Gastroesophageal sphincter (tissue), 3 donors: ENCODE data around the gene GSG1L2.

Source experiments
- POLR2AphosphoS5 ChIP-seq: sonication (generic); formaldehyde crosslinking; IDR thresholded peaks from one replicate; pipeline ENCODE4 v1.6.1; 2017; ENCODE audit warnings: antibody characterized with exemption
- TF ChIP-seq, protein P1 (sequence below), 4 experiments: fragments of 200-600 bp in 2 of 4; fragments of 450-650 bp in 2 of 4; sonication (generic) in 1 of 4; IDR thresholded peaks; one replicate each; pipeline ENCODE4 v1.5.1; 2017 to 2019; ENCODE audit warnings: antibody characterized with exemption in 4 of 4, mild to moderate bottlenecking in 2 of 4, moderate library complexity in 2 of 4

GRCh38 chr17:9824797-9825338, 3.0 kb upstream of the GSG1L2 start:
- TF ChIP-seq POLR2AphosphoS5, result no peak
- TF ChIP-seq, protein P1, sequence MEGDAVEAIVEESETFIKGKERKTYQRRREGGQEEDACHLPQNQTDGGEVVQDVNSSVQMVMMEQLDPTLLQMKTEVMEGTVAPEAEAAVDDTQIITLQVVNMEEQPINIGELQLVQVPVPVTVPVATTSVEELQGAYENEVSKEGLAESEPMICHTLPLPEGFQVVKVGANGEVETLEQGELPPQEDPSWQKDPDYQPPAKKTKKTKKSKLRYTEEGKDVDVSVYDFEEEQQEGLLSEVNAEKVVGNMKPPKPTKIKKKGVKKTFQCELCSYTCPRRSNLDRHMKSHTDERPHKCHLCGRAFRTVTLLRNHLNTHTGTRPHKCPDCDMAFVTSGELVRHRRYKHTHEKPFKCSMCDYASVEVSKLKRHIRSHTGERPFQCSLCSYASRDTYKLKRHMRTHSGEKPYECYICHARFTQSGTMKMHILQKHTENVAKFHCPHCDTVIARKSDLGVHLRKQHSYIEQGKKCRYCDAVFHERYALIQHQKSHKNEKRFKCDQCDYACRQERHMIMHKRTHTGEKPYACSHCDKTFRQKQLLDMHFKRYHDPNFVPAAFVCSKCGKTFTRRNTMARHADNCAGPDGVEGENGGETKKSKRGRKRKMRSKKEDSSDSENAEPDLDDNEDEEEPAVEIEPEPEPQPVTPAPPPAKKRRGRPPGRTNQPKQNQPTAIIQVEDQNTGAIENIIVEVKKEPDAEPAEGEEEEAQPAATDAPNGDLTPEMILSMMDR (IDR thresholded peaks at IDR 0.05), result no peak
